H4 (cell line): ENCODE results near the gene VPS26A. TPM values are rescaled to one million over a fixed set of nuclear protein-coding genes. Genes with fewer than 3 reads are reported as not detected.

Experiments
- DNase-seq: peaks from one replicate; pipeline ENCODE4 v3.0.0-alpha.2; 2015; ENCODE audit warnings: low spot score
- total RNA-seq: library from RNA; depleted of rRNA; stranded (reverse); fragments of >200 nt; shearing (Covaris generic); gene quantifications from 2 replicates; pipeline ENCODE4 v1.2.3, GENCODE V29; 2014; rRNA removed

The VPS26A gene
- total RNA-seq, 1 experiment from 2014 or later: 40.2 TPM

GRCh38 chr10:69220507-69220906, 96.5 kb downstream of the VPS26A start:
- DNase-seq: no peak

Other genes with a start within 250 kb of the VPS26A start
- gene DDX50, start 222.9 kb upstream of the VPS26A start, total RNA-seq: 41.2 and 42.5 TPM in 2 replicates
- 61.5 and 78.2 TPM in 2 replicates for gene DDX21, start 168.0 kb upstream of the VPS26A start, total RNA-seq
- 32.0 and 35.2 TPM in 2 replicates for gene KIFBP, start 135.4 kb upstream of the VPS26A start, total RNA-seq
- gene SRGN, start 36.1 kb upstream of the VPS26A start, total RNA-seq: 3.9 and 5.0 TPM in 2 replicates
- gene SUPV3L1, start 56.1 kb downstream of the VPS26A start, total RNA-seq: 25.0 and 34.0 TPM in 2 replicates
- gene HKDC1, start 96.2 kb downstream of the VPS26A start, total RNA-seq: 0.16 and 0.23 TPM in 2 replicates
- 24.4 and 32.1 TPM in 2 replicates for gene HK1, start 154.3 kb downstream of the VPS26A start, total RNA-seq